HG03521 (cell line): ENCODE results near the gene NPHS1.
"Not testable (repeated sequence)": the region's sequence is repeated elsewhere in the genome, so short reads cannot be mapped to it uniquely, and the experiment has no call there.

Experiments
- ATAC-seq: cut with Tn5 transposase; IDR thresholded peaks from one replicate; pipeline ENCODE4 v1.9.1; 2021; ENCODE audit warnings: mild to moderate bottlenecking, moderate library complexity; ENCODE audit not compliant: unreplicated experiment

Gene NPHS1

DNA sequence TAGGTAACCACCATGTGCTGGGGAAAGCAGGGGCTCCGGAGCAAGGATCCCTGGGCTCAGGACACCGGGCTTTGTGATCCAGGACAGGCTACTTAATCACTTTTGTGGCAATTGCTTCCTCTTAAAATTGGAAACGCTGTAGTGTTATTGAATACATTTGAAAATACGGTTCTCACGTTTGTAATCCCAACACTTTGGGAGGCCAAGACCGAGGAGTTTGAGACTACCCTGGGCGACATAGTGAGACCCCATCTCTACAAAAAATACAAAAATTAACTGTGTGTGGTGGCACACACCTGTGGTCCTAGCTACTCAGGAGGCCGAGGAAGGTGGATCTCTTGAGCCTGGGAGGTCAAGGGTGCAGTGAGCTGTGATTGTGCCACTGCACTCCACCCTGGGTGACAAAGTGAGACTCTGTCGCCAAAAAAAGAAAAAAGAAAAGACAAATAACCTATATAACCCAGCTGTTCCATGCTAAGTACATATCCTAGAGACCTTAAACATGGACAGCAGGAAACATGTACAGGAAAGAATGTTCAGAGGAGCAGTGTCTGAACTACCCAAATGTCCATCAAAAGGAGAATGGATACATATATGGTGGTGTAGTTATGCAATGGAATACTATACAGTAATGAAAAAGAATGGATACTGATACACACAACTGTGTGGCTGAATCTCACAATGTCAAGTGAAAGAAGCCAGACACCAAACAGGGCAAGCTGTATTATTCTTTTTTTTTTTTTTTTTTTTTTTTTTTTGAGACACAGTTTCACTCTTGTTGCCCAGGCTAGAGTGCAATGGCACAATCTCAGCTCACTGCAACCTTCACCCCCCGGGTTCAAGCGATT, 39.0 kb downstream of the NPHS1 start:
- no peak for ATAC-seq

DNA sequence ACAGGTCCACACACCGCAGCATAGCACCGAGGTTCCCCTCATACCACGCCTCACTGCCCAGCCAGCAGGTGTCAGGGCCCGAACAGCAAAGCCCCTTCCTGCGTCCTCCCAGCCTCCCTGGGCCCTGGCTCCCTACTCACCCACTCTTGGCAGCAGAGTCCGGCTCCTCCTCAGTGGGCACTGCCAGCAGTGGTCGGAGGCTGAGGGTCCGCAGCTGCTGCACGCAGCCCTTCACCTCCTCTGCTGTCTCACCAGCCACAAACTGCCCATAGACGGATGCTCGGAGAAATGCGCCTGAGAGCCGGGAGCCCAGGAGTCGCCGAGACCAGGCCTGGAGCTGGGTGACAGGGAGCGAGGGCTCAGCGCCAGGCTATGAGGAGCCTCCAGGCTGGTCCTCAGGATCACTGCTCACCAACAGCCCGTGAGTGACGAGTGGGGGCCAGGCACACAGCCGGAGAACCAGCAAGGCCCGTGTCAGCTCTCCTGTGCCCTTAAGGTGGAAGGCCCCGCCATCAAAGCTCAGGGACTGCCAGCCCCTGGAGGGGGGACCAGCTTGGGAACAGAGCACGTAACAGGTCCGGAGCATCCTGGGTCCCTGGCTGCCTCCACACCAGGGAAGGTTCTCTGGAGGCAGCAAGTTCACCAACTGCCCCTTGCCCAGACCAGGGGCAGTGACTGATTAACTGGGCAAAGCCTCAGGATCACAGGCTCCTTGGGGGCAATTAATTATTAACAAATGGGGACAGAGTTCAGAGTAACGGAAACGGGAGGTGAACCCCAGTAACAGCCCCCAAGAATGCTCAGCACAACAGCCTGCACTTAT, 39.9 kb downstream of the NPHS1 start, which contains the start of gene PRODH2:
Gene PRODH2, minus strand, starts transcription at position 626 of the 823 bp plus-strand sequence. Its CDS starts 40 bp downstream, at position 586.
- ATAC-seq: no peak

DNA sequence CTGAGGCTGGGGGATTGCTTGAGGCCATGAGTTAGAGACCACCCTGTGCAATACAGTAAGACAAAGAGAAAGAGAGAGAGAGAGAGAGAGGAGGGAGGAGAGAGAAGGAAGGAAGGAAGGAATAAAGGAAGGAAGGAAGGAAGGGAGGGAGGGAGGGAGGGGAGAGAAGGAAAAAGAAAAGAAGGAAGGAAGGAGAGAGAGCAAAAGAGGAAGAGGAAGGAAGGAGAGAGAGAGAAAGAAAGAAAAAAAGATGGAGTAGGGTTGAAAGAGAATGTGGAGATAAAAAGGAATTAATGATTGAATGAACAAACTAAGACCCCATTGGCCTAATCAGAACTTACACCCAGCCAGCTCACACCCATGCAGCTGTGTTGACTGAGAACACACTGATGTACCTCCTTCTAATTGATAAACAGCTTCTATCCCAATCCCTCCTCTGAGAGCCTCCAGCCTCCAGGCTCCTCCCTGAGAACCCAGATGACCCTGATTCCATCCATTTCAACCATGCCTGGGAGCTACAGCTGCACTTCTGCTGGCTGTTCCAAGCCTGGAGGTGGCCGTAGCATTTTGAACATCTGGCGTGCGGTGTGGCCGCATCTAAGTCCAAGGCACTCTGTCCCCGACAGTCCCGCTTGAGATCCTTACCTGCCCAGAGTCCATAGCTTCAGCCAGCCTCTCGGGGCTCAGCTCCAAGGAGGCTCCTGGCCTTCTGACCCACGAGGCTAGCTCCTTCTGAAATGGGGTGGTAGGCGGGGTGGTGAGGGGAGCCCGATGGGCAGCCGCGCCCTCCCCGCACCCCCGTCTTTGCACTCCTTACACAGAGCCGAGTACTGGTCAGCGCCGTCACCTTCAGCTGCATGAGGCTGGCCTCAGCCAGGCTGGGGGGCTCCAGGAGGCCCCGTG, 40.7 kb downstream of the NPHS1 start:
- no peak for ATAC-seq

DNA sequence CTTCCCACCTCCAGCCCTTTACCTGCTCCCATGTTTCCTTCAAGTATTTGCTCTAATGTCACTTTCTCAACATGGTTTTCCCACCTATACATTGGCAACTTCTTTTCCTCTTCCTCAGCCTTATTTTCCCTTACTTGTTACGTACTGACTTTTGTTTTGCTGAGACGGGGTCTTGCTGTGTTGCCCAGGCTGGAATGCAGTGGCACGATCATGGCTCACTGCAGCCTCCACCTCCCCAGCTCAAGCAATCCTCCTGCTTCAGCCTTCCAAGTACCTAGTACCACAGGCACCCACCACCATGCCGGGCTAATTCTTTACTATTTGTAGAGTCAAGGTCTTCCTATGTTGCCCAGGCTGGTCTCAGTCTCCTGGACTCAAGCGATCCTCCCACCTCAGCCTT, 44.7 kb downstream of the NPHS1 start:
- ATAC-seq: no peak

DNA sequence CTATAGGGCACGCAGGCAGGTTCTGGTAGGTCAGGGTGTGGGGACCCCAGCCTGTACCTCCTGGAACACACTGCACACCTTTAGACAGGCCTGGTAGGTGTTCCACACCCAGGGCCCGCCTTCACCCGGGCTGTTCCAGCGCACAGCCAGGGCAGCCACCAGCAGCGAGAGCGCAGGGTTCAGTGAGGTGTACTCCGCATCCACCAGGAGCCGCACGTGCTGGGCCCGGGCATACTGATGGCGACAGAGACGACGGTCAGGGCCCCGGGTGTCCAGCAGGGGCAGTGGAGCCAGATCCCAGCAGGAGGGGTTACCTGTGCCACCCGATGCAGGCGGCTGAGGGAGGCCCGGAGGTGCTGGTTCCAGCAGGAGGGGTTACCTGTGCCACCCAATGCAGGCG, 45.7 kb downstream of the NPHS1 start:
- no peak for ATAC-seq

DNA sequence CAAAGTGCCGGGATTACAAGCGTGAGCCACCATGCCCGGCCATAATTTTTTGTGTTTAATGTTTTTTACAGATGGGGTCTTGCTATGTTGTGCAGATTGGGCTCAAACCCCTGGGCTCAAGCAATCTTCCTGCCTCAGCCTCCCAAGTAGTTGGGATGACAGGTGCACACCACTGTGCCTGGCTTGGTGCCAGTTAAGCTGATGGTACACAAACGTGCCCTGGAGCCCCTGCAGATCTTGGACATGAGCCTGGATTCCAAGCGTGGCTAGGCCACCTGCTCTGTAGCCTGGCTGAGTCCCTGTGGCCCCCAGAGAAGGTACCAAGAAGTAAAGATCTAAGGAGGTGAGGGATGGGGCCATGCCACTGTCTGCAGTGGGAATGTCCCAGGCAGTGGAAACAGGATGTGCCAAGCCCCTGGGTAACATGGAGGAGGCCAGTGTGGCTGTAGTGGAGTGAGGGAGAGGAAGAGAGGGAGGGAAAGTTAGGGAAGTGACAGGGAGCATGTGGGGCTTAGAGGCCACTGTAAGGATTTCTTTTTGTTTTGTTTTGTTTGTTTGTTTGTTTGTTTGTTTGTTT, 46.7 kb downstream of the NPHS1 start:
- ATAC-seq: no peak

DNA sequence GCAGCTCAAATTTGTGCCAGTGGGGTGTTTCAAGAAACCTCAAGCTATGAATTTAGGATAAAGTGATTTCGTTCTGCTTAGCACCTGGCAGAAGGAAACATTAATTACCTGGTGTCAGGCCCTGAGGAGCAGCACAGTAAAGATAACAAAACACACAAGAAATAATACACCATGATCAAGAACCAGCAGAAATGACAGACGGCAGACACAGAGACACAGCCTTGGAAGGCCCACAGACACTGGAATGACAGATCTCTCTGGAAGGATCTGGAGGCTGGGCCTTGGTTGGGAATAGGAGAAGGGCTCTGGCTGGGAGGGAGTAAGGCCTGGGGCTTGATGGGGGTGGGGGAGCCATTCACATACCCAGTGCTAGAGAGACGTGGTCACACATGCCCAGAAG, 50.5 kb downstream of the NPHS1 start:
- ATAC-seq: no peak

DNA sequence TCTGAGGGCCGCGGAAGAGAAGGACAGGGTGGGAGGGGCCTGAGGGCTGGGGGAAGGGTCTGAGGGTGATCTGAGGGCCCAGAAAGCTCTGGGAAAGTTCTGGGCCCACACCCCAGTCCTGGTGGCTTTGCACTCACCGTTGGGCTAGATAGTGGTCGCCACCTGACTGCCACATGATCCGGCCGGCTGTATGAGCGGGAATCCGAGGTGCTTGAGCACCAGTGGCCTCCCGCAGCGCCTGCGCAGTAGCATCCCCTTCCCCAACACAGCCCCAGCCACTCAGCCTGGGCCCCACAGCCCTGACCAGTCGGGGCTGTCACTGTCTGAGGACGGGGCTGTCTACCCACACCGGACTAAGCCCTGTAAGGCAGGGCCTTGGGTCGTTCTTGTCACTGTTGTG, 54.6 kb downstream of the NPHS1 start:
- ATAC-seq: no peak

DNA sequence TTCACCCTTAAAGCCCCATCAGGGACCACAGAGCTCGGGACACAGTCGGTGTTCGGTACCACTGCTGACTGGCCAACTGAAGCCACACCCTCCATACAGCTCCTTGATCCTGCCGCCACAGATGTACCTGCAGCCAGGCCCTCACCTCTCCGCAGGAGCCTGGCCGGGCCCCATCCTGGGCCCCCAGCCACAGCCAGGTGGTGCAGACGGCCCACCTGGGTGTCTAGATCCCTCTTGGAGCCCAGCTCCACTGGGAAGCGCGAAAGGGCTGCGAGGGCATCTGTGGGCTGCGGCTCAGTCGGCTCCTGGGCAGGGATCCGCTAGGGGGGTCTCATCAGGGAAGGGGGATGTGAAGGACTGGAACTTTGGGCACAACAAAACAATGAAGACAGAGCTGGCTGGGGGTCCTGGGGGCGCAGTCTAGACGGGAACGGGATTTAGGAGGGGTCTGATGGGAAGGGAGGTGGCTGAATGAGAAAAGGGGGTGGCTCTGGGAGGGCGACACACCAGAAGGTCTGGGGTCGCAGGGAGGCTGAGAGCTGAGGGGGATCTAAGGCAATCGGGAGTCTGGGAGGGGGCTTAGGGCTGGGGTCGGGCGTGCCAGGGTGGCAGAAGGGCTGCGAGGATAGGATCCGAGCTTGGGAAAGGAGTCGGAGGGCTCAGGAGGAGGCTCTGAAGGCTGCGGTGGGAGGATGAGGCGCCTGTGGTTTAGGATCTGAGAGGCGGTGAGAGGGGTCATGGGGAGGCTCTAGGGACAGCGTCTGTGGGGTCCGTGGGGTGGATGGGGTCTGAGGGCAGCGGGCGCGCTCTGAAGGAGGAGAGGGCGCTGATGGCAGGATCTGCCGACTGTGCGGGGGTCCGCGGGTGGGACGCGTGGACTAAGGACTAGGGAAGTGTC, 55.4 kb downstream of the NPHS1 start:
- no peak for ATAC-seq

DNA sequence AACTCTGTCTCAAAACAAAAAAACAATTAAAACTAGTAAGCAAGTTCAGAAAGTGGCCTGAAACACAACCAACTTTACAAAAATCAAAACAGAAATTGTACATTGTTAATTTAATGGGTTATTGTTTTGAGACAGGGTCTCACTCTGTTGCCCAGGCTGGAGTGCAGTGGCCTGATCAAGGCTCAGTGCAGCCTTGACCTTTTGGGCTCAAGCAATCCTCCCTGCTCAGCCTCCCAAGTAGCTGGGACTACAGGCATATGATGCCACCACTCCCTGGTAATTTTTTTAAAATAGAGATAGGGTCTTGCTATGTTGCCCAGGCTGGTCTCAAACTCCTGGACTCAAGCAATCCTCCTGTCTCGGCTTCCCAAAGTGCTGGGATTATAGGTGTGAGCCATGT, 56.7 kb downstream of the NPHS1 start:
- not testable (repeated sequence) for ATAC-seq

DNA sequence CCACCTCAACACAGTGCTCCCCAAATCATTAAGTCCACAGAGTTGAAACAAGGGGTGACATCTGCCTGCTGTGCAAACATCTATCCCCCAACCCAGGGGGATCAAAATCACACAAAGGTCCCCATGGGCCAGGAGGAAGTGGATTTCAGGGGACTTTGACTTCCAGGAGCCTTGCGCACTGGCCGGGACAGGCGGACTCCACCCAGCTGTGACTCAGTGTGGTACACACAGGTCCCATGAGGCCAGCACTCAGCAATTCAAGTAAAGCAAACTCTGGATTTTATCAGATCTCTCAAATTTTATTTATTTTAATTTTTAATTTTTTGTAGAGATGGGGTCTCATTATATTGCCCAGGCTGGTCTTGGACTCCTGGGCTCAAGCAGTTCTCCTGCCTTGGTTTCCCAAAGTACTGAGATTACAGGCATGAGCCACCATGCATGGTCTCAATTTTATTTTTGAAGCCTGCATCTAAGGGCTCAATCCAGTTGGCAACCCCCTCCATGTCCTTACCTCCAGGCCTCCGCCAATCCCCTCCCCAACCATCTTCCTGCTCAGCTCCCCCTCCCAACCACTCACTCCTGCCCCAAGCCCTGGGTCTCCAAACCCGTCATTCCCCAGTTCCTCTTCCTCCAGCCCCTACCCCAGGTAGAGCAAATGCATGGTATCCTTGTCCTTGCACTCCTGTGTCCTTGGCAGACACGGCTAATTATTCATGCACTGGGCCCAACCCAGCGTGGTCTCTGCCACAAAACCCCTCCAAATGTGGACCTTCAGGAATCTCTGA, 58.7 kb downstream of the NPHS1 start:
- ATAC-seq: no peak

DNA sequence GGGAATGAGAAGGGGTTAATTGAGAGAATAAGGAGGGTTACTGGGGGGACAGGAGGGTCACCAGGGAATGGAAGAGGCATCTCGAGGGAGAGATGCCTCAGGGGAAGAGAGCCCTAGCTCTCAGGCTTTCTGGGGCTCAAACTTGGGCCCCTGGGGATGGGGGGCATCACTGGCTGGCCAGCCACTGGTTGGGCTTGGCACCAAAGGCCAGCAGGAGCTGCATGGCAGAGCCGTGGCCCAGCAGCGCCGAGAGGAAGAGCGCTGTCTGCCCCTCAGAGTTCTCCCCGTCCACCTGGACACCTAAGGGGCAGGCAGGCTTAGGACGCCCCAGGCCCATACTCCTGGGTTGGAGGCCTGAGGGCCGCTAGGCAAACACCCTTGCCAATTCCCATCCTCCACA, 59.4 kb downstream of the NPHS1 start:
- no peak for ATAC-seq

DNA sequence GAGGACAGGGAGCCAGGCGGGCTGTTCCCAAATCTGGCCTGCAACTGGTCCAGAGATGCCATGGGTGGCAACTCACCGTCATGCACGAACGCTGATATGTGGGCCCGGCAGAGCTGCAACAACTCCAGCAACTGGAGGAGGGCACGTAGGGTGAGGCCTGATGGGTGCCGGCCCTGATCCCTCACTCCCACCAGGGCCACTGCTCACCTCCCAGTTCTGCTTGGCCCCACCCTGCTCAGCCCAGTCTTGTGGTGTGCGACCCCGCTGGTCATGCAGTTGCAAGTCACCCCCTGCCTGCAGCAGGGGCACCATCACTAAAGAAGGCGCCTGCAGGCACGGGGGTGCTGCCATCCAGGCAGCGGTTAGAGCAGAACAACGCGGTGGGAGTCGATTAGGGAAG, 60.0 kb downstream of the NPHS1 start:
- no peak for ATAC-seq

DNA sequence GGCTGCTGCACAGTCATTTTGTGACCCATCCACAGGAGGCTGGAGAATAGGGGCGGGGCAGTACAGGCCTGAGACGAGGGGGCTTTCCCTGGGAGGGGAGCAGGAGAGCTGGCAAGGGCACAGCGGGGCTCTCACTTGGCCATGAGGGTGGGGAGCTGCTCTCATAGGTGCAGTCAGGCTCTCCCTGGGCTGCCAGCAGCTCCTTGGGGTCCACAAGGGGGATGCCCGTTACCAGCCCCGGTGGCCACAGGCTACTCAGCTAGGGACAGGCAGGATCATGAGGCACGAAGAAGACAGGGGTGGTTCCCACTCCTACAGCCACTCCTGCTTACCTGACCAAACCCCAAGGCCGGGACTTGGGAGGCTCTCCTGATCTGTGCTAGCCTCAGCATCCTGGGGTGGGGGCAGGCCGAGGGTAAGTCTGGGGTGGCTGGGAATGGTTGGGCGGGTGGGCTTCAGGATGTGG, 60.5 kb downstream of the NPHS1 start:
- no peak for ATAC-seq

DNA sequence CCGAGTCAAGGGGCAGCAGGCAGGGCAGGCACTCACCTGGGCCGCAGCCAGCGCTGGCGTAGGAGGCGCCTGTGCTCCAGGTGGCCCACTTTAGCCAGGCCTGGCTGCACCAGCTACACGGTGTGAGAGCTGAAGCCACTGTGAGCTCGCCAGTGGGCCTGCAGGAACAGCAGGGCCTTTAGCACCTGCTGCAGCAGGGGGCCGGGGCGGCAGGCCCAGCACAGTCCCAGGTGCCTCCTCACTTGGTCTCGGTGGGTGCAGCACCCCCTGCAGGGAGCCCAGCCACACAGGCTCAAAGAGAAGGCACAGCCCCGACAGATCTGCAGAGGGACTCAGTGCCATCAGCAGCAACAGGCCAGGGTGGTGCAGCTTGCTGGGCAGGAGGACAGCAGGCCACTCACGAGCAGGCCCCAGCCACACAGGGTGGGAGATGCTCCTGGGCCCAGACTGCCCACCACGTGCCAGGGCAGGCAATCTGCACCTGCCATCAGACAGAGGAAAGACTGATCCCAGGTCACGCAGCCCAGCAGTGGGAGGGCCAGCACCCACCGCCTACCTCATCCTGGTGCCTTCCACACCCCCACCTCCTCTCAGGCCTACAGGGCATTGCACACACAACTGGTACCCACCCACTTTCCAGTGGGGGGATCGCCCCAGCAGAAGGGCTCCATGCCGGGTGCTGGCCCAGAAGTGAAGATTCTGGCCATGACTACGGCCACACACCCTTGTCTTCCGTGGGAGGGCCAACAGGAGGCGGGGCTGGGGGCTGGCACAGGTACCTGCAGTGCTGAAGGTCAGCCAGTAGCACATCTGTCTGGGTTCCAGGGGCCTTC, 61.1 kb downstream of the NPHS1 start:
- ATAC-seq: no peak

DNA sequence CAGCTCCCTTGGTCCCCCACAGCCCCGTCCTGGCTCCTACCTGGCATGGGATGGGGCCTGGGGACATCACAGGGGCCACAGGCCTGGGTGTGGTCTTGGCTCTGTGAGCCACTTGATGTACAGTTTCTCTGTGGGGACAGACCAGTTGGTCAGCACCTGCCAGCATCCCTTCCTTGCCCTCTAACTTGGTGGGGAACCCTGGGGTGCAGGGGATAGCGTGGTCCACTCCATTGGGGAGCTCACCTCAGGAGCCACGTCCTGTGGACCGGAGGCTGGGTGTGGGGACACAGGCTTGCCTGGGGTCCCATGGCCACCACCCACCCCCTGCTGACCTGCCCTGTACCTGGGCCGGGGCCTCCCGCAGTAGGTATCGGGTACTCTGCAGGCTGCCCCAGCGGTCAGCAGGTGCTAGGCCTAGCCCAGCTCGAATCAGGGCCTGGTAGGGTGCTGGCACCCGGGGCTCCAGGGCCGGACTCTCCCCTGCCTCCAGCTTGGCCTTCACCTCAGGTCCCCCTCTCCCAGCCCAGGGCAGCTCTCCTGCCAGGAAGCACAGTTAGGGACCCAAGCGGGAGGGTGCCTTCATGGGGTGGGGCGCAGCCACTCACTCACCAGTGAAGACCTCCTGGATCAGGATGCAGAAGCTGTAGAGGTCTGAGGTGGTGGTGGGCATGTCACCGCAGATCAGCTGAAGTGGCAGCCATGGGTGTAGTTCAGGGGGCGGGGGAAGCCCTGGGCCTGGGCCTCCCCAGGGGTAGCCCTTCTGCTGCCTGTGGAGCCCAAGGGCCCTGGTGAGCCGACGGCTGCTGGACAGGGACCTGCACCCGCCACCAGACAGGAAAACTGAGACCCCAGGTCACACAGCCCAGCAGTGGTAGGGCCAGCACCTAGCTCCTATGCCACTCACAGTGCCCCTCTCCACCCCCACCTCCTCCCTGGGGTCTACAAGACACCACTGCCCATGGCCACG, 62.0 kb downstream of the NPHS1 start:
- no peak for ATAC-seq
